Measurements from ENCODE around the gene HSPB6. TPM values are rescaled to one million over a fixed set of nuclear protein-coding genes. Genes with fewer than 3 reads are reported as not detected.
"Not testable (repeated sequence)": the region's sequence is repeated elsewhere in the genome, so short reads cannot be mapped to it uniquely, and the experiment has no call there.

HSPB6 gene
- total RNA-seq, 1 donor from 2014 or later: 80.9 TPM

DNA sequence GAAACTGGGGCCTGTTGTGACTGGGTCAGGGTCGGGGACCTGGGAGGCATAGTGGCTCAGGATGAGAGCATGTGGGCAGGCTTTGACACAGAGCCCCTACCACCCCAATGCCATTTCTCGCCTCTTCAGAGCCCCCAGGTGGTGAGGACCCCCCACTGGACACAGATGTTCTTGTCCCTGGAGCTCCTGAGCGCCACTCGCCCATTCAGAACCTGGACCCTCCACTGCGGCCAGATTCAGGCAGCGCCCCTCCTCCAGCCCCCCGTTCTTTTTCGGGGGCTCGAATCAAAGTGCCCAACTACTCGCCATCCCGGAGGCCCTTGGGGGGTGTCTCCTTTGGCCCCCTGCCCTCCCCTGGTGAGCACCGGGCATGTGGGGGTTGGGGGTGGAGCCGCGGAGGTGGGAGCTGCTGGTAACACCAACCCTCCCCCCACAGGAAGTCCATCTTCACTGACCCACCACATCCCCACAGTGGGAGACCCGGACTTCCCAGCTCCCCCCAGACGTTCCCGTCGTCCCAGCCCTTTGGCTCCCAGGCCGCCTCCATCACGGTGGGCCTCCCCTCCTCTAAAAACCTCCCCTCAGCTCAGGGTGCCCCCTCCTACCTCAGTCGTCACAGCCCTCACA, 24.9 kb downstream of the HSPB6 start:
- DNase-seq (ENCODE audit: low spot score): no peak

DNA sequence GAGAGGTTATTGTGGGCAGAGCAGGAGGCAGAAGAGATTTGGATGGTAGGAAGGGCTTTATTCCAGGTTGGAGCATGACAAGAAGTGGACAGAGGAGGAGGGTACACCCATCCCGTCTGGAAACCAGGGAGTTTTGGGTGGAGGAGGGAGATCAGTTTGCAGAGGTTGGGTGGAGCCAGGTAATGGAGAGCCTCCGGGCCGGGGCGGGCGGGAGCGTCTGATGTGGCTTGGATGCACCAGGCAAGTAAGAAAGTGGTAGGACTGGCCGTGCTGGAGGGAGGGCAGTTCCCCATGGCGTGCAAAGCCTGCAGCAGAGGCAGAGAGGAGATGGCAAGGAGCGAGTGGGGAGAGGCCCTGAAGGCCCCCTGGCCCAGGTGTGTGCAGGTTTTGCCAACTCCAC, 25.5 kb downstream of the HSPB6 start:
- DNase-seq (ENCODE audit: low spot score): no peak

DNA sequence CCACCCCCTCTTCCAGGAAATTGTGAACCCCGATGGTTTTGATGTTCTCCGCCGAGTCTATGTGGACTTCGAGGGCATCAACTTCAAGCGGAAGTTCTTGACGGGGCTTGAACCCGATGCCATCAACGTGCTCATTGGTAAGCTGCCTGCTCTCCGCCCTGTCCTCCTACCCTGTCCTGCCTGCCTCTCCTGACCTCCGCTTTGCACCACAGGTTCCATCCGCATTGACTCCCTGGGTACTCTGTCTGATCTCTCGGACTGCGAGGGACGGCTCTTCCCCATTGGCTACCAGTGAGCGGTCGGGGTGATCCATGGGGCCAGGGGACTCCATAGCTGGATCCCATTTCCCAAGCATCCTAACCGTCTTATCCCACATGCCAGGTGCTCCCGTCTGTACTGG, 26.5 kb downstream of the HSPB6 start:
- no peak for DNase-seq (ENCODE audit: low spot score)

DNA sequence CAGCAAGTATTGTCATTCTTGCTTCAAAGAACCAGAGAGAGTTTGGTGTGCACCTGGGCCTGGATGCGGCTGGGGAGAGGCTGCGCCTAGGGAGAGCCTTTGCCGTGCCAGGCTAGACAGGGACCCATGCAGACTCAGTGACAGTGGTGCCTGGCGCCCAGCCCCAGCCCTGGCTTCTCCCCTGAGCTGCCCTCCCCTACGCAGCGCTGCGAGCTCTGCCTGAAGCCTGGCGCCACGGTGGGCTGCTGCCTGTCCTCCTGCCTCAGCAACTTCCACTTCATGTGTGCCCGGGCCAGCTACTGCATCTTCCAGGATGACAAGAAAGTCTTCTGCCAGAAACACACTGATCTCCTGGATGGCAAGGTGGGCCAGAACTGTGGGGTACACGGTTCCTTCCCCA, 27.1 kb downstream of the HSPB6 start:
- DNase-seq (ENCODE audit: low spot score): no peak

DNA sequence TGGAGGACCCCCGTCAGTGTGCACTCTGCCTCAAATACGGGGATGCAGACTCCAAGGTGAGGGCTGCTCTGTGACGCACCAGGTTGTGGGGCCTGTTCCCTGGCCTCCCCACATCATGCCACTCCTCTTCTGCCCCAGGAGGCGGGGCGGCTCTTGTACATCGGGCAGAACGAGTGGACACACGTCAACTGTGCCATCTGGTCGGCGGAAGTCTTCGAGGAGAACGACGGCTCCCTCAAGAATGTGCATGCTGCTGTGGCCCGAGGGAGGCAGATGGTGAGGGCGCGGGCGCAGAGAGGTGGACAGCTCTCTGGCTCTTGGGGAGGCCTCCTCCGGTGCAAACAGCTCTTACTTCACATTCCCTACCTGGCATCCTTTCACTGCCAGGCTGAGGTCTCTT, 27.8 kb downstream of the HSPB6 start:
- no peak for DNase-seq (ENCODE audit: low spot score)

DNA sequence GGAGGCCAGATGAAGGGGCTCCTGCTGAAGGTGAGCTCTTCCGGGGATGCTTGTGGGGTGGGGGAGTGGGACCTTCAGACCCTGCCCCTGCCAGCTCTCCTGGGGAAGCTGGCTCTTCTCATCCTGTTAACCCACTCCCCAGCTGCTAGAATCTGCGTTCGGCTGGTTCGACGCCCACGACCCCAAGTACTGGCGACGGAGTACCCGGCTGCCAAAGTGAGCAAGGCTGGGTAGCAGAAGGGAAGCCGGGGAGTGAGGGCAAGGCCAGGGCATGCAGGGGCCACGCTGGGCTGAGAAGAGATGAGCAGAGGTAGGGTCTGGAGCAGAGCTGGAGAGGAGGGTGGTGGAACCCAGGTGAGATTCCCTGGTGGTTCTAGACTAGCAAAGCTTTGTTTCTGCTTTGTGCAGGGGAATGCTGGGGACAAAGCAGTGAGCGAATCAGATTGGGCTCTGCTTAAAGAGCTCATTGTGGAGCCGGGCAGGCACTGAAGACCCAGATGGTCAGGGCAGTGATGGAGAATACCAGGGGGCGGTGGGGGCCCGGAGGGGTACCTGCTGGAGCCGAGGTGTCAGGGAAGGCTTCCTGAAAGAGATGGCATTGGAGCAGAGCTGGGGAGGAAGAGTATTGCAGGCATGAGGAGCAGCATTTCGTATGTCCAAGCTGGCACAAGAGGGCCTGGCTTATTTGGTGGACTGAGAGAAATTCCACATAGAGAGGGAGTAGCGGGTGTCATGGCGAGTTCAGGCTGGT, 28.7 kb downstream of the HSPB6 start:
- no peak for DNase-seq (ENCODE audit: low spot score)

DNA sequence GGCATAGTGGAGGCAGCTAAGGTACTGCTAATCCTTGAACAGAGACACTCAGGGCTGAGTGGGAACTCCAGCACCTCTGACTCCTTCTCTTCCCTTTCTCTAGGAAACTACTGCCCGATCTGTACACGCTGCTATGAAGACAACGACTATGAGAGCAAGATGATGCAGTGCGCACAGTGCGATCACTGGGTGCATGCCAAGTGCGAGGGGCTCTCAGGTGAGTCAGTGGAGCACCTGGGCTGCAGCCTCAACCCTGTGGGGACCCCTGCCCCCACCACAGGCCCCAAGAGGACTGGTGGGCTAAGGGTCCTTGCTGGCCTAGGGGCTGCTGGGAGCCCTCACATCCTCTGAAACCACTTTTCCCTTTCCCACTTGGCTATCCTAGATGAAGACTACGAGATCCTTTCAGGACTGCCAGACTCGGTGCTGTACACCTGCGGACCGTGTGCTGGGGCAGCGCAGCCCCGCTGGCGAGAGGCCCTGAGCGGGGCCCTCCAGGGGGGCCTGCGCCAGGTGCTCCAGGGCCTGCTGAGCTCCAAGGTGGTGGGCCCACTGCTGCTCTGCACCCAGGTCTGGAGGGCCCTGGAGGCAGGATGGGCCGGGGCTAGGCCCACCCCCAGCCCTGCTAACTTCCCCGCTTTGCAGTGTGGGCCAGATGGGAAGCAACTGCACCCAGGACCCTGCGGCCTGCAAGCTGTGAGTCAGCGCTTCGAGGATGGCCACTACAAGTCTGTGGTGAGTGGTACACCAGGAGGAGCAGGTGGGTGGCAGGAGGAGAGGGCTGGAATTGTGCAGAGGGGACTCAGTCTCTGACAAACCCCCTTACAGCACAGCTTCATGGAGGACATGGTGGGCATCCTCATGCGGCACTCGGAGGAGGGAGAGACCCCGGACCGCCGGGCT, 29.5 kb downstream of the HSPB6 start:
- no peak for DNase-seq (ENCODE audit: low spot score)

DNA sequence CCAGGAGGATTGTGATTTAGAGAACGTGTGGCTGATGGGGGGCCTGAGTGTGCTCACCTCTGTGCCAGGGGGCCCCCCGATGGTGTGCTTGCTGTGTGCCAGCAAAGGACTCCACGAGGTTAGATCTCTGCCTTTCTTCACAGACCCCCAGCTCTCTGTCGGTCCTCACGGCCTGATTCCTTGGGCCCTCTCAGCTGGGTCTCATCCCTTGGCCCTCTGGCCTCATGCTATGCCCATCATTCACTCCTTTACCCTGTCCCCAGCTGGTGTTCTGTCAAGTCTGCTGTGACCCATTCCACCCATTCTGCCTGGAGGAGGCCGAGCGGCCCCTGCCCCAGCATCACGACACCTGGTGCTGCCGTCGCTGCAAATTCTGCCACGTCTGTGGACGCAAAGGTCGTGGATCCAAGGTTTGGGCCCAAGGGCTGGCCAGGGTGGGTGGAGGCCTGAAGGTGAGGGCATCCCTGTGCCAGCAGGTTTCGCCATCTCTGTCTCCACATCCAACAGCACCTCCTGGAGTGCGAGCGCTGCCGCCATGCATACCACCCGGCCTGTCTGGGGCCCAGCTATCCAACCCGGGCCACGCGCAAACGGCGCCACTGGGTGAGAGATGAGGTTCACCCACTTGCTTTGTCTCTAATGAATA, 31.5 kb downstream of the HSPB6 start:
- no peak for DNase-seq (ENCODE audit: low spot score)

DNA sequence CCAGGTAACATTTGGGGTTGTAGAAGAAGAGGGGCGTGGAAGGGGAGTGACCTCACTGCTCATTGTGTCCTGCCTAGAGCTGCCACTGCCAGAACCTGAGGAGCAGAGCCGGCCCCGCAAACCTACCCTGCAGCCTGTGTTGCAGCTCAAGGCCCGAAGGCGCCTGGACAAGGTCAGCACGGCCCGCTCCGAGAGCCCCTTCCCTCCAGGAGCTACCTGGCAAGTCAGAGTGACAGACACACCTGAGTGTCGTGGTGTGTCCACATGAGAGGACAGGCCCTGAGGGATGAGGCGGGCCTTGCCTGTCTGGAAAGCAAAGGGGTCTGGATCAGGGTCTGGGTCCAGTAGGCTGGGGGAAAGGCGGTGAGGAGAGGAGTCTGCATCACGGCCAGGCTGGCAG, 32.3 kb downstream of the HSPB6 start:
- no peak for DNase-seq (ENCODE audit: low spot score)

DNA sequence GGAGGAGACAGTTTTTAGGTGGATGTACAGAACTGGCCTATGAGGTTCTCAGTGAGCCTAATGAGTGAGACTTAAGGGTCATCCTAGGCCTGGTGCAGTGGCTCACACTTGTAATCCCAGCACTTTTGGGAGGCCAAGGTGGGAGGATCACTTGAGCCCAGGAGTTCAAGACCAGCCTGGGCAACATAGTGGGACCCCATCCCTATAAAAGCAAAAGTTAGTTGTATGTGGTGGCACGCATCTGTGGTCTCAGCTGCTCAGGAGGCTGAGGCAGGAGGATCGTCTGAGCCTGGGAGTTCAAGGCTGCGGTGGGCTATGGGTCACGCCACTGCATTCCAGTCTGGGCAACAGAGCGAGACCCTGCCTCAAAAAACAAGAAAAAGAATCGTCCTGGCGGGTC, 32.7 kb downstream of the HSPB6 start:
- not testable (repeated sequence) for DNase-seq (ENCODE audit: low spot score)

DNA sequence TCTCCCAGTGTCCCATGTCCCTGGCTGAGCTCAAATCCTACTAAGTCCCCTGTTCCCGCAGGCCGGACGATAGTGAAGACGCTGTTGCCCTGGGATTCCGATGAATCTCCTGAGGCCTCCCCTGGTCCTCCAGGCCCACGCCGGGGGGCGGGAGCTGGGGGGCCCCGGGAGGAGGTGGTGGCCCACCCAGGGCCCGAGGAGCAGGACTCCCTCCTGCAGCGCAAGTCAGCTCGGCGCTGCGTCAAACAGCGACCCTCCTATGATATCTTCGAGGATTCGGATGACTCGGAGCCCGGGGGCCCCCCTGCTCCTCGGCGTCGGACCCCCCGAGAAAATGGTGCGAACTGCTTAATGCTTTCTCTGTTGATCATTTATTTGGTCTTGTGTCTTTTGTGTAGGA, 33.2 kb downstream of the HSPB6 start:
- DNase-seq (ENCODE audit: low spot score): no peak

DNA sequence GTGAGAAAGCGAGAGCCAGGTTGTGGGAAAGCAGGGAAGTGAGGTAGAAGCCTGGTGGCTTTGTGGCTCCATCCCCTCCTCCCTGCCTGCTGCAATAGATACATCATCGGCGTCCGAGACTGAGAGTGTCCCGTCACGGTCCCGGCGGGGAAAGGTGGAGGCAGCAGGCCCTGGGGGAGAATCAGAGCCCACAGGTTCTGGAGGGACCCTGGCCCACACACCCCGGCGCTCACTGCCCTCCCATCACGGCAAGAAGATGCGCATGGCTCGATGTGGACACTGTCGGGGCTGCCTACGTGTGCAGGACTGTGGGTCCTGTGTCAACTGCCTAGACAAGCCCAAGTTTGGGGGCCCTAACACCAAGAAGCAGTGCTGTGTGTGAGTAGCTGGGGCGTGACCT, 33.9 kb downstream of the HSPB6 start:
- no peak for DNase-seq (ENCODE audit: low spot score)

DNA sequence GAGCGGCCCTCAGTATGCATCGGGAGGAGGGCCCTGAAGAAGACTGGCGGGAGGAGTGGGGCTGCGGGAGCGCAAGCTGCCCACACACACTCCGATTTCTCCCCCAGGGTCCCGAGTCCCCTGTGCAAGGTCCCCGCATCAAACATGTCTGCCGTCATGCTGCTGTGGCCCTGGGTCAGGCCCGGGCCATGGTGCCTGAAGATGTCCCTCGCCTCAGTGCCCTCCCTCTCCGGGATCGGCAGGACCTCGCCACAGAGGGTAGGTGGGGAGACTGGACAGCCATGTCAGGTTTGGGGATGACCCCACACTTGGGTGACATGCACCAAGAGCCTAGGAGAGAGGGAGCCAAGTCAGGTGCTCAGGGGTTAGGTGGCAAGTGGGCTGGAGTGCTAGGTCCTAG, 34.4 kb downstream of the HSPB6 start:
- no peak for DNase-seq (ENCODE audit: low spot score)

DNA sequence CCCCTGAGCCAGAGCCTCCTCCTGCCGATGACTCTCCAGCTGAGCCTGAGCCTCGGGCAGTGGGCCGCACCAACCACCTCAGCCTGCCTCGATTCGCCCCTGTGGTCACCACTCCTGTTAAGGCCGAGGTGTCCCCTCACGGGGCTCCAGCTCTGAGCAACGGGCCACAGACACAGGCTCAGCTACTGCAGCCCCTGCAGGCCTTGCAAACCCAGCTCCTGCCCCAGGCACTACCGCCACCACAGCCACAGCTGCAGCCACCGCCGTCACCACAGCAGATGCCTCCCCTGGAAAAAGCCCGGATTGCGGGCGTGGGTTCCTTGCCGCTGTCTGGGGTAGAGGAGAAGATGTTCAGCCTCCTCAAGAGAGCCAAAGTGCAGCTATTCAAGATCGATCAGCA, 35.5 kb downstream of the HSPB6 start:
- no peak for DNase-seq (ENCODE audit: low spot score)

DNA sequence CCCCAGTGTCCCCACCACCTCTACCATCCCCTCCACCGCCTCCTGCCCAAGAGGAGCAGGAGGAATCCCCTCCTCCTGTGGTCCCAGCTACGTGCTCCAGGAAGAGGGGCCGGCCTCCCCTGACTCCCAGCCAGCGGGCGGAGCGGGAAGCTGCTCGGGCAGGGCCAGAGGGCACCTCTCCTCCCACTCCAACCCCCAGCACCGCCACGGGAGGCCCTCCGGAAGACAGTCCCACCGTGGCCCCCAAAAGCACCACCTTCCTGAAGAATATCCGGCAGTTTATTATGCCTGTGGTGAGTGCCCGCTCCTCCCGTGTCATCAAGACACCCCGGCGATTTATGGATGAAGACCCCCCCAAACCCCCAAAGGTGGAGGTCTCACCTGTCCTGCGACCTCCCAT, 36.2 kb downstream of the HSPB6 start:
- no peak for DNase-seq (ENCODE audit: low spot score)

DNA sequence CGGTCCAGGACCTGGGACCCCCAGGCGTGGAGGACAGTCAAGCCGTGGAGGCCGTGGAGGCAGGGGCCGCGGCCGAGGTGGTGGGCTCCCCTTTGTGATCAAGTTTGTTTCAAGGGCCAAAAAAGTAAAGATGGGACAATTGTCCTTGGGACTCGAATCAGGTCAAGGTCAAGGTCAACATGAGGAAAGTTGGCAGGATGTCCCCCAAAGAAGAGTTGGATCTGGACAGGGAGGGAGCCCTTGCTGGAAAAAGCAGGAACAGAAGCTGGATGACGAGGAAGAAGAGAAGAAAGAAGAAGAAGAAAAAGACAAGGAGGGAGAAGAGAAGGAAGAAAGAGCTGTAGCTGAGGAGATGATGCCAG, 36.7 kb downstream of the HSPB6 start:
- DNase-seq (ENCODE audit: low spot score): no peak

DNA sequence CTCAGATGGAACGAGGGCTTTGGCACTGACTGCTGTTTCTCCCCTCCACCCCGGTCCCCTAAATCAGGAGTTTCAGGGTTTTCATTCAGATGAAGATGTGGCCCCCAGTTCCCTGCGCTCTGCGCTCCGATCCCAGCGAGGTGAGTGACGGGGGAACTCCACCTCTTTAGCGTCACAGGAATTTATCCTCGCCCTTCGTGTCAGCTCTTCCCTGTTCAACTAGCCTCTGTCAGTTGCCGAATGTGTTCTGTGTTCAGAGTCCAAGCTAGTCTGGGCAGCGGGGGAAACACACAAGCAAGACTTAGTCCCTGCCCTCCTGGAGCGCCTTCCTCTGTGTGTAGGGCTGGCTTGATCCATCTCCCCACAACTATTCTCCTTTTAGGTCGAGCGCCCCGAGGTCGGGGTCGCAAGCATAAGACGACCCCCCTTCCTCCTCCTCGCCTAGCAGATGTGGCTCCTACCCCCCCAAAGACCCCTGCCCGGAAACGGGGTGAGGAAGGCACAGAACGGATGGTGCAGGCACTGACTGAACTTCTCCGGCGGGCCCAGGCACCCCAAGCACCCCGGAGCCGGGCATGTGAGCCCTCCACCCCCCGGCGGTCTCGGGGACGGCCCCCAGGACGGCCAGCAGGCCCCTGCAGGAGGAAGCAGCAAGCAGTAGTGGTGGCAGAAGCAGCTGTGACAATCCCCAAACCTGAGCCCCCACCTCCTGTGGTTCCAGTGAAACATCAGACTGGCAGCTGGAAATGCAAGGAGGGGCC, 37.2 kb downstream of the HSPB6 start:
- DNase-seq (ENCODE audit: low spot score): no peak

DNA sequence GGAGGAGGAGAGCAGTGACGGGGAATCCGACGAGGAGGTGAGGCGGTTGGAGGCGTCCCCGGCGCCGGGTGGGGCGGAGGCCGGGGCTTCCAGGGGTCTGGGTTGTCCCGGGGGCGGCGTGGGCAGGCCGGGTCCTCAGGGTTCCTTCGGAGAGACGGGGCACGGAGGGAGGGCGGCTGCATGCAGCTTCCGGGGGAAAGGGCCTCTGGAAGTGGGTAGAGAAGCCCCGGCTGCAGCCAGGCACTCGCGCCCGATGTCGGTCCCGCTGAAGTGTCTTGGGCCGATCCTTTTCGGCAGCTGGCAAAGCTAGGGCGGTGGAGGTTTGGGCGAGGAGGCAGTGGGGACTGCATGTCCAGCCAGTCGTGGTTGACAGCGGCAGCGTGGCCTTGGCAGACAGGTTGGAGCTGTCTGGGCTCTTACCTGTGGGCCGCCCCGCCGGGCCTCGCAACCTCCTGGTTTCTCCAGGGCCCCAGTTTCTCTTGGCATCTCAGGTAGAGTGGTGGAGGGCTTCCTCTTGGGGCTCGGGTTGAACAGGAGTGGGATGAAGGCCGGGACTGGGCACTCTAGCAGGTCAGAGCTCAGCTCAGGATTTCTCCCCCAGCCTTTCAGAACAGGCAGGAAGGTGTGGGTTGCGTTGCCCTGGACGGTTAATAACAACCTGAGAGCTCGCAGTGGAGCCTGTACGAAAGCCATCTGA, 38.3 kb downstream of the HSPB6 start:
- no peak for DNase-seq (ENCODE audit: low spot score)

DNA sequence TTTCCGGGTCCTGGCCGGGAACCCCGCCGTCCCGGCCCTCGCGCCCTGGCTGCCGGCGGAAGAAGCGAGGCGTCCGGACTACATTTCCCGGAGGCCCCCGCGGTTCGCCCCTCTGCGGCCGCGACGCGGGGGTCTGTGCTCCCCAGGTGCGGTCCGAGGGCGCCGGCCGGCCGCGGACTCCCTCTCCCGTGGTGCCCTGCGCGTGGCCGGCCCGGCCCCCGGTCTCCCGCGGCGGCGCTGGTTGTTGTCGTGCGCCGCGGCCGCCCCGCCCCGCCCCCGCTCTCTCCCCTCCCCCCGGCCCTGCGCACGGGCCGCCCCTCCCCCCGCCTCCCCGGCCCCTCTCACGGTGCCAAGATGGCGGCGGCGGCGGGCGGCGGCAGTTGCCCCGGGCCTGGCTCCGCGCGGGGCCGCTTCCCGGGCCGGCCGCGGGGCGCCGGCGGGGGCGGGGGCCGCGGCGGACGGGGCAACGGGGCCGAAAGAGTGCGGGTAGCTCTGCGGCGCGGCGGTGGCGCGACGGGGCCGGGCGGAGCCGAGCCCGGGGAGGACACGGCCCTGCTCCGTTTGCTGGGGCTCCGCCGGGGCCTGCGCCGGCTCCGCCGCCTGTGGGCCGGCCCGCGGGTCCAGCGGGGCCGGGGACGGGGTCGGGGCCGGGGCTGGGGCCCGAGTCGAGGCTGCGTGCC, 39.0 kb downstream of the HSPB6 start, which contains the start of gene KMT2B:
Gene KMT2B (plus strand): TSS at position 339 of the 680 bp plus-strand sequence. CDS start 16 bp downstream, at position 355.
- DNase-seq (ENCODE audit: low spot score): no peak
